ENCODE data around the gene CNKSR1.

DNA sequence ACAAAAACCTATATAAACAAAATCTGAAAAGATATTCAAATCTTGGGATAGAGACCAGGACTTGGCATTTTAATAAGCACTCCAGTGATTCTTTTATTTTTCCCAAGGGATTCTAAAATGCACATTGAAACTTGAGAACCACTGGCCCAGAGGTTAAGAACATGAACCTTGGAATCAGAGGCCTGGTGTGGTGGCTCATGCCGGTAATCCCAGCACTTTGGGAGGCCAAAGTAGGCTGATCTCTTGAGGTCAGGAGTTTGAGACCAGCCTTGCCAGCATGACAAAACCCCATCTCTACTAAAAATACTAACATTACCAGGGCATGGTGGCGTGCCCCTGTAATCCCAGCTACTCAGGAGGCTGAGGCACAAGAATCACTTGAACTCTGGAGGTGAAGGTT is 43.8 kb downstream of the CNKSR1 start:
- TF ChIP-seq SNAI2 (CRISPR knock-in tag; IDR thresholded peaks at IDR 0.05) (no peak), RARB (CRISPR knock-in tag; IDR thresholded peaks at IDR 0.05) (no peak), ISL1 (CRISPR knock-in tag; IDR thresholded peaks at IDR 0.05) (no peak), TOX (CRISPR knock-in tag; IDR thresholded peaks at IDR 0.05; ENCODE audit: borderline replicate concordance) (no peak), CSDC2 (CRISPR knock-in tag; IDR thresholded peaks at IDR 0.05) (no peak), ZNF8 (CRISPR knock-in tag; IDR thresholded peaks at IDR 0.05) (no peak), BACH2 (CRISPR knock-in tag; IDR thresholded peaks at IDR 0.05; ENCODE audit: borderline replicate concordance) (no peak), ZFP3 (CRISPR knock-in tag; IDR thresholded peaks at IDR 0.05) (no peak), ZNF70 (CRISPR knock-in tag; IDR thresholded peaks at IDR 0.05) (no peak), PPARA (CRISPR knock-in tag; IDR thresholded peaks at IDR 0.05; ENCODE audit: borderline replicate concordance) (no peak)
- TF ChIP-seq, protein P1, sequence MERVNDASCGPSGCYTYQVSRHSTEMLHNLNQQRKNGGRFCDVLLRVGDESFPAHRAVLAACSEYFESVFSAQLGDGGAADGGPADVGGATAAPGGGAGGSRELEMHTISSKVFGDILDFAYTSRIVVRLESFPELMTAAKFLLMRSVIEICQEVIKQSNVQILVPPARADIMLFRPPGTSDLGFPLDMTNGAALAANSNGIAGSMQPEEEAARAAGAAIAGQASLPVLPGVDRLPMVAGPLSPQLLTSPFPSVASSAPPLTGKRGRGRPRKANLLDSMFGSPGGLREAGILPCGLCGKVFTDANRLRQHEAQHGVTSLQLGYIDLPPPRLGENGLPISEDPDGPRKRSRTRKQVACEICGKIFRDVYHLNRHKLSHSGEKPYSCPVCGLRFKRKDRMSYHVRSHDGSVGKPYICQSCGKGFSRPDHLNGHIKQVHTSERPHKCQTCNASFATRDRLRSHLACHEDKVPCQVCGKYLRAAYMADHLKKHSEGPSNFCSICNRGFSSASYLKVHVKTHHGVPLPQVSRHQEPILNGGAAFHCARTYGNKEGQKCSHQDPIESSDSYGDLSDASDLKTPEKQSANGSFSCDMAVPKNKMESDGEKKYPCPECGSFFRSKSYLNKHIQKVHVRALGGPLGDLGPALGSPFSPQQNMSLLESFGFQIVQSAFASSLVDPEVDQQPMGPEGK (CRISPR knock-in tag; IDR thresholded peaks at IDR 0.05; ENCODE audit: borderline replicate concordance): no peak
- TF ChIP-seq, protein P2, sequence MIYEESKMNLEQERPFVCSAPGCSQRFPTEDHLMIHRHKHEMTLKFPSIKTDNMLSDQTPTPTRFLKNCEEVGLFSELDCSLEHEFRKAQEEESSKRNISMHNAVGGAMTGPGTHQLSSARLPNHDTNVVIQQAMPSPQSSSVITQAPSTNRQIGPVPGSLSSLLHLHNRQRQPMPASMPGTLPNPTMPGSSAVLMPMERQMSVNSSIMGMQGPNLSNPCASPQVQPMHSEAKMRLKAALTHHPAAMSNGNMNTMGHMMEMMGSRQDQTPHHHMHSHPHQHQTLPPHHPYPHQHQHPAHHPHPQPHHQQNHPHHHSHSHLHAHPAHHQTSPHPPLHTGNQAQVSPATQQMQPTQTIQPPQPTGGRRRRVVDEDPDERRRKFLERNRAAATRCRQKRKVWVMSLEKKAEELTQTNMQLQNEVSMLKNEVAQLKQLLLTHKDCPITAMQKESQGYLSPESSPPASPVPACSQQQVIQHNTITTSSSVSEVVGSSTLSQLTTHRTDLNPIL (CRISPR knock-in tag; IDR thresholded peaks at IDR 0.05; ENCODE audit: low read depth): no peak
- TF ChIP-seq, protein P3, sequence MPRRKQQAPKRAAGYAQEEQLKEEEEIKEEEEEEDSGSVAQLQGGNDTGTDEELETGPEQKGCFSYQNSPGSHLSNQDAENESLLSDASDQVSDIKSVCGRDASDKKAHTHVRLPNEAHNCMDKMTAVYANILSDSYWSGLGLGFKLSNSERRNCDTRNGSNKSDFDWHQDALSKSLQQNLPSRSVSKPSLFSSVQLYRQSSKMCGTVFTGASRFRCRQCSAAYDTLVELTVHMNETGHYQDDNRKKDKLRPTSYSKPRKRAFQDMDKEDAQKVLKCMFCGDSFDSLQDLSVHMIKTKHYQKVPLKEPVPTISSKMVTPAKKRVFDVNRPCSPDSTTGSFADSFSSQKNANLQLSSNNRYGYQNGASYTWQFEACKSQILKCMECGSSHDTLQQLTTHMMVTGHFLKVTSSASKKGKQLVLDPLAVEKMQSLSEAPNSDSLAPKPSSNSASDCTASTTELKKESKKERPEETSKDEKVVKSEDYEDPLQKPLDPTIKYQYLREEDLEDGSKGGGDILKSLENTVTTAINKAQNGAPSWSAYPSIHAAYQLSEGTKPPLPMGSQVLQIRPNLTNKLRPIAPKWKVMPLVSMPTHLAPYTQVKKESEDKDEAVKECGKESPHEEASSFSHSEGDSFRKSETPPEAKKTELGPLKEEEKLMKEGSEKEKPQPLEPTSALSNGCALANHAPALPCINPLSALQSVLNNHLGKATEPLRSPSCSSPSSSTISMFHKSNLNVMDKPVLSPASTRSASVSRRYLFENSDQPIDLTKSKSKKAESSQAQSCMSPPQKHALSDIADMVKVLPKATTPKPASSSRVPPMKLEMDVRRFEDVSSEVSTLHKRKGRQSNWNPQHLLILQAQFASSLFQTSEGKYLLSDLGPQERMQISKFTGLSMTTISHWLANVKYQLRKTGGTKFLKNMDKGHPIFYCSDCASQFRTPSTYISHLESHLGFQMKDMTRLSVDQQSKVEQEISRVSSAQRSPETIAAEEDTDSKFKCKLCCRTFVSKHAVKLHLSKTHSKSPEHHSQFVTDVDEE (CRISPR knock-in tag; IDR thresholded peaks at IDR 0.05): no peak

Data from SK-N-SH treated with all-trans-retinoic acid at 6 μM for 48 hours (cell line).